GM19351 (cell line): ENCODE data around the gene TMEM72.

Experiments used
- ATAC-seq: cut with Tn5 transposase; IDR thresholded peaks from one replicate; pipeline ENCODE4 v1.9.1; 2021; ENCODE audit warnings: mild to moderate bottlenecking, moderate library complexity; ENCODE audit not compliant: unreplicated experiment

The TMEM72 gene

GRCh38 chr10:44888886-44889285, 22.3 kb upstream of the TMEM72 start:
- no peak for ATAC-seq

DNA sequence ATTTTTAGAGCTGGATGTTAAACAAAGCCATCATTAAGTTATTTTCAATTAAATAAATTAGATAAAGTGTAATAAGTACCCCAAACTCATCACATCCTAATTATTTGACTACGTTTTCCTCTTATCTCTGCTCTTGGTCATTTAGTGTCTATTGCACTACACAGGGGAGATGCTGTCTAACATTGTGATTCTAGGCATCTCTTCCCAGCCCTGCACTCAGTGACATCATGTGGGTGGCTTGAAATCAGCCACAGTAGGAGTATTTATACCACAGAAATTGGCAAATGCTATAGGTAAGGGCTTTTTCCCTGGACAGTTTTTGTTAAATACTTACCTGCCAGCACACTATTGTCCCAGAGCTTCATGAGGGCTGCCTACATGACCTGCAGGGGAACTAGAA, 21.3 kb upstream of the TMEM72 start:
- ATAC-seq = no peak

DNA sequence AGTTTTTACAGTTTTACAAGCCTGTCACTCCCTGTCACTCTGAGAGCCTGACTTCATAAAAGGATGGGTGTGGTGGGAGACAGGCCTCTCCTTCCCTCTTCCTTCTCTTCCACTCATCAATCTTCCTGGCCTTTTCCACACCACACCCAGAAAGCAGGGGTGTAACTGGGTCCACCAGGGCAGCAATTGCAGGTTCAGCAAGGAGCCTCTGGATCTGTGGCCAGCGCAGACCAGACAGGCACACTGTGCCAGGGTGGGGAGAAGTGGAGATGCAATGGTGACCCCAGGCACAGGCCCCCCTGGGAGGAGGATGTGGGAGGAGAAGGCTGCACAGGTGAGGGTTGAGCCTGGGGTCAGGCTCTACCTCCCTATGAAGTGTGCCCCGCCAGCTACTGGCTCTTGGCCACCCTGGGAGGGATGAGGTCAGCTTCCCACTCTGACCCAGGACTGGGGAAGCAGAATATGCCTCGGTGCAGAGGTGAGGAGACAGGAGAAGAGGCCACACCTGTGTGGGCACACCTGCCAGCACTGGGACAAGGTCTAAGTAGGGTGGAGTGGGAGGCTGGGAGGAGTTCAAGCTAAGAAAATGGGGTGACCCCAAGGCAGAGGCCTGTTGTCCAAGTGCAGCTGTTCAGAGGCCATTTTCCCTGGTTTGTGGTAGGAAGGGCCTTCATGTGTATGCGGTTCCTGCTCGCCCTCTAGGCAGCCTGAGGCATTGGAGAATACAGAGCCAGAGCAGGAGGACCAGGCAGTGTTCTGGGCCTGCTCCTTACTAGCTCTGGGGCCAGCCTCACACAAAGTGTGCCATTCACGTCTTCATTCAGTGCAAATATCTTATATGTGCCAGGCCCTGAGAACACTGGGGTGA, 20.2 kb upstream of the TMEM72 start:
- ATAC-seq = no peak

- ATAC-seq = no peak
These were observed 19.4 kb upstream of the TMEM72 start for GRCh38 chr10:44891721-44892120.

DNA sequence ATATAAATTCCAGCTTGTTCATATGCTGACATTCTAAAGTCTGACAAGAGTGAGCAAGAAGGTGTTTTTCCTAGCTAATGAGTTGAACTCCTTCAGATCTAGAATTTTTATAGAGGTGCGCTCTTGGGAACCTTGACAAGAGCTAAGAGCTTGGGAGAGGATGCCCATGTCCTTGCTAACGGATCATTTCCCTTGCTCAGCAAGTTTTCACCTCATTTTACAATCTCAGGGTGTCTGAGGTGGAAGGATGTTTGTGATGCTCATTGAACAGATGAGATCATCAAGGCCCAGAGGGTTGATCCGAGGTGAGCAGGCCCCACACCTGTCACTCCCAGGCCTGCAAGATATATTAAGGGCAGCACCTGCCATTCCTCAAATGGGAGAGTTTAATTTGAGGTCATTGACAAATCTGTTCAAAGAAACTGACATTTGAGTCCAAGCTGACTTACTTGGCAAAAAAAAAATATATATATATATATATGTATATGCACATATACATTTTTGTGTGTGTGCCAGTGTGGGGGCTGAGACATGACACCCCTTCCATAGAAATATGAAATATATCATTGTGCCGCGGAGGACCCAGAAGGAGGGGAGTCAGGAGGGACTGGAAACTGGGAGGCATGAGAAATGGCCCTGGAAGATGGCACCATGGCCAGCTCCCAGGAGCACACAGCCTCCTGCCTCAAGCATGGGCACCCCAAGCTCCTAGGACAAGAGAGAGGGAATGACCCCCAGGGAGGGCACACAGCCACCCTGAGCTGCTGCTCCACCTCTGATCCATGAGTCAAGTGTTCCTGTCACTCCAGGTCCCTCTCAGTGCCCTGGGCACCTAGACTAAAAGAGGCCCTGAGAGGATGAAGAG, 17.3 kb upstream of the TMEM72 start:
- ATAC-seq = no peak

DNA sequence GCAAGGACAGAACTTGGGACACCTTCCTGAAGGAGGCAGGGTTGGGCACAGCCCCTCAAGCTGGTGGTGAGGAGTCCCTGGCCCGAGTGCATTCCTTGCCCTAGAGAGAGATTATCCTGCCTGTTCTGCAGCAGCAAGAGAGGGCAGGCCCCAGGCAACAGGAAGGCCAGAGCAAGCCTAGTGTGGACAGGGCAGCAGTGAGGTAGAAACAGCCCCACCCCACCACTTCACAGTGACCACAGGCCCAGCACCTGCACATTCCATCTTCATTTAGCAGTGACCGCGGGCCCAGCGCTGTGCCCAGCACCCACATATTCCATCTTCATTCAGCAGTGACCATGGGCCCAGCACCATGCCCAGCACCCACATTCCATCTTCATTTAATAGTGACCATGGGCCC, 16.4 kb upstream of the TMEM72 start:
- no peak for ATAC-seq

- no peak for ATAC-seq
These were observed 15.9 kb upstream of the TMEM72 start for GRCh38 chr10:44895280-44895679.

DNA sequence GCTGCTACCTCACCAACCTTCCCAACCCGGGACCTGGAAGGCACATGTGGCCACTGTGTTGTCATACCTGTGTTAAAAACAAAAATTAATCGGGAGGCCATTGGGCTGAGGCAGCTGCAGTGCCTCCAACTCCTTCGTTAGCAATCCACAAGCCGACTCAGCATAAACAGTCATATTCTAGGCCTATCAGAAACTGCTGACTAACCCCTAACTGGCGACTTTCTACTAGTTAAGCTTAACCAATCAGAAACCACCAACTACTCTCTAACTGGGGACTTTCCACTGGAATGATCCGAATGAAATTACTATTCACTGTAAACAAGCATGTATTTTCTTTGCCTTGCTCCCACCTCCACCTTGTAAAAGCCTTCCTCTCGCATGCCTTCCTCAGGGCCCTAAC, 14.1 kb upstream of the TMEM72 start:
- no peak for ATAC-seq

- no peak for ATAC-seq
These were observed 12.5 kb upstream of the TMEM72 start for GRCh38 chr10:44898665-44899064.

DNA sequence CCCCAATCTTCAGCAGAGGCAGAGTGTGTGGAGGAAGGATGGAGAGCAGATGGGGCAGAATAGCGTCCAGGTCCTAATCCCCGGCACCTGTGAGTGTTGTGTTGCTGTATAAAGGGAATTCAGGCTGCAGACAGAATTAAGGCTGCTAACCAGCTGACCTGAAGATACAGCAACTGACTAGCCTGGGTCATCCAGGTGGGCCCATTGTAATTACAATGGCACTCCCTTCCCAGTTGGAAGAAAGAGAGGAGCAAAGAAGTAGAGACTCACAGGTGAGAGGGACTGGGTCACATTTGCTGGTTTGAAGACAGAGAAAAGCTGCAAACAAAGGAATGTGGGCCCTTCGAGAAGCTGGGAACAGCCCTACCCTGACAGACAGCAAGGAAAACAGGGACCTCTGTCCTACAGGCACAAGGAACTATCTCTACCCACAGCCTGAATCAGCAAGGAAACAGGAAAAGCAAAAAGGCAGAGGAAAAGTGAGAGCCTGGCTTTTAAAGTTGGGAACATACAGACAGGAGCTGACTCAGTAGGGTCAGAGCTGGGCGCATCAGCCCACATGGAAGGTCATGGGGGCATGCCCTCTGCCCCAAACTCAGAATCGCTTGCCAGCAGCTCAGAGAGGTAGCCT, 11.6 kb upstream of the TMEM72 start:
- ATAC-seq = no peak

- no peak for ATAC-seq
These were observed 8.1 kb upstream of the TMEM72 start for GRCh38 chr10:44902941-44903545.

GRCh38 chr10:44906486-44906885, 4.7 kb upstream of the TMEM72 start:
- no peak for ATAC-seq

- ATAC-seq = no peak
These were observed 3.6 kb upstream of the TMEM72 start for GRCh38 chr10:44907556-44907955.

GRCh38 chr10:44908066-44908749, 2.9 kb upstream of the TMEM72 start:
- ATAC-seq = no peak

DNA sequence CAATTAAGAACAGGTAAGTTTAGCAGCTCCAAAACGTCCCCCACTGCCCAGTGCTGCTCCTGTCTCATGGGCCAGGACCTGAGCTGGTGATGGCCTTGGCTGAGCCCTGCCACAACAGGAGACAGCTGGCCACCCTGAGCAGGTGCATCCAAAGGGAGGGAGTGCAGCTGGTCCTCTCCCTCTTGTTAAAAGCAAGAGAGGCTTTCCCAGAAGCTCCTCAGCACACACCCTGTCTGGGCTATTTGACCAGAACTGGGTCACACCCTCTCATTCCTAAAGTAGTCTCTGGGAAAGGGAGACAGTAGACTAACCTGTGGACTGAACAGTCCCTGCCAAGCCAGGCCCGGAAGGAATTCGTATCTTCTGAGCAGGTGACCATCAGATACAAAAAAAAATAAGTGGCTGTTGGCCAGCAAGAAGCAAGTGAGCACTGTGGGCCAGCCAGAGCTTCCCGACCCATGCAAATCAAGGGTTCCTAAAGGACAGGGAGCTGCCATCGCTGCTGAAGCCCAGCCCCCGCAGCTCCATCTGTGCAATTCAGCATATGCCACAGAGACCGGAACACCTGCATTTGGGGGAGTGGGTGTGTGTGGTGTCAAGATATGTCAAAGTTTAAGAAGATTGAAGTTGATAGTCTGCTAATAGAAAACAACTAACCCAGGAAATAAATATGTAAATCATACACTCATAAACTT, 2.1 kb upstream of the TMEM72 start:
- ATAC-seq = no peak

GRCh38 chr10:44909910-44910309, 1.2 kb upstream of the TMEM72 start:
- ATAC-seq = no peak

- ATAC-seq = no peak
These were observed 535 bp upstream of the TMEM72 start for GRCh38 chr10:44910602-44911001.

DNA sequence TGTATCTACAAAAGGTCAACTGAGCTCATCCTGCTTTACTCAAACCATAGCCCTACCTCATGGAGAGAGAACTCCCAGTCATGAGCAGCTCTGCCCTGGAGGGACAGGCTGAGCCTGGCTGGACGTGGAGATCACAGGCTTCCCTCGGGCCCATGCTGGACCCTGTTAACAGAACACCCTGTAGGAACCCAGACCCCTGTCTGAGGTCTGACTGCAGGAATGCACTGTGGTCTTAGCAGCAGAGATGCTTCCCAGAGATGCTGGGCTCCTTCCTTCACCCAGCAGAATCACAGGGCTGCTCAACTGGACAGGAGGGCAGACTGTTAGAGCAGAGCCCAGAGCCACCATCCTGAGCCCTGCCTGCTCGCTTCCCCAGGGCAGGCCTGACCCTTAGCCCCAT, 814 bp downstream of the TMEM72 start:
- ATAC-seq = no peak

GRCh38 chr10:44913350-44914081, 2.4 kb downstream of the TMEM72 start:
- no peak for ATAC-seq
